ENCODE data around the gene BRD1. TPM values are rescaled to one million over a fixed set of nuclear protein-coding genes. Genes with fewer than 3 reads are reported as not detected.
A peak's percentile ranks its signal among the peaks of the same experiment; 100 is the strongest.

The BRD1 gene
- total and polyA plus RNA-seq, 4 donors, result 7.6 to 32.2 (median 24.2) TPM

DNA sequence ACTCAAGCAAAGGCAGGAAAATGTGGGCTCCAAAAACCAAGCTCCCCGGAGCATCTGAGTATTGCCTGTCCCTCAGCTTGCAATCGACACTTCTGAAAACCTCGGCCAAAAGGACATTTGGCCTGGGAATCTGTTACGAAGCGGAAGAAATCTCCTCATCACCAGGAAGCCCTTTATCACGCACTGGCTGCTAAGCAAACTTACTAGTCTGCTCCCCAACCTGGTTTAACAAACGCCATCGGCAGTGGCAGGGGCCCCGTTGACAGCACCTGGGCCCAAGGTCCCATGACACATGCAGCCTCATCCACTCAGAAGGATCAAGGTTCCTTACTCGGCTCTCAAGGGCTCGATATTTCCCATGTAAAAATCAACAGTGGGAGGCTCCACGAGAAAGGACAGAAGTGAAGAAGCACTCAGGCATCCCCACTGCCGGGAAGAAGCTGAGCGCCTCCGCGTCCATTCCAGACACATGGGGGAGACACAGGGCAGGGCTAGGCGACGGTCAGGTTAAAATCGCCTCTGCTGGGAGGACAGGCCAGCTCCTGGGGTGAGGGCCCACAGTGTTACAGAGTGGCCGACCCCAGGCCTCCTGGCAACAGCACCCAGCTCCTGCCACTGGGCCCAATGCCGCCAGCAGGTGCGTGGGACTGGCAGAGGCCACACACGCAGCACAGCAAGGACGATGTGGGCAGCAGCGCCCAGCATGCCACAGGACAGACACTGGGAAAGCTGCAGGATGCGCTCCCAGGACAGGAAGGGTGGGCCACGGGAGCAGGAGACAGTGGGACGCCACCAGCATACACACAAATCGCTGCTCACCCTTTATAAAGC lies 27.1 kb downstream of the BRD1 start:
- no peak for DNase-seq
- no peak for ATAC-seq (ENCODE audit: low FRiP score)
- Histone ChIP-seq H3K4me1 (ENCODE audit: control insufficient read depth in 1 of 2, insufficient read depth in 2 of 2, low read length in 2 of 2) (no peaks in the 10 kb centered on the region), H3K4me3 (ENCODE audit: low read length in 2 of 2) (no peak overlapping the region), H3K36me3 (ENCODE audit: control insufficient read depth in 1 of 2, insufficient read depth in 2 of 2, low read length in 1 of 2) (peaks cover 3 to 7% of the 10 kb centered on the region in 2 donors), H3K9me3 (ENCODE audit: control insufficient read depth, low read length) (no peaks in the 10 kb centered on the region), H3K27ac (ENCODE audit: low read depth in 1 of 2, low read length in 2 of 2) (no peak overlapping the region), H3K27me3 (ENCODE audit: control insufficient read depth in 1 of 2, insufficient read depth in 2 of 2, low read length in 1 of 2) (no peaks in the 10 kb centered on the region)
- 83 to 85% methylated on average over 29 of the region's 29 CpGs for WGBS, 2 donors
- intact Hi-C loops (cut with DNase I), result no loop called here

- DNase-seq (no peak), ATAC-seq (ENCODE audit: low FRiP score) (peak; percentile 5)
- intact Hi-C loops (cut with DNase I), result no loop called here
- H3K4me3 ChIP-seq (ENCODE audit: low read length in 2 of 2), result no peak overlapping the region
- 85 to 90% methylated on average over 18 of the region's 18 CpGs for WGBS, 2 donors
- H3K4me1 ChIP-seq (ENCODE audit: control insufficient read depth in 1 of 2, insufficient read depth in 2 of 2, low read length in 2 of 2), result no peaks in the 10 kb centered on the region
- no peaks in the 10 kb centered on the region for H3K27me3 ChIP-seq (ENCODE audit: control insufficient read depth in 1 of 2, insufficient read depth in 2 of 2, low read length in 1 of 2)
- H3K36me3 ChIP-seq (ENCODE audit: control insufficient read depth in 1 of 2, insufficient read depth in 2 of 2, low read length in 1 of 2), result peaks cover 3 to 10% of the 10 kb centered on the region in 2 donors
- H3K9me3 ChIP-seq (ENCODE audit: control insufficient read depth, low read length), result no peaks in the 10 kb centered on the region
- H3K27ac ChIP-seq (ENCODE audit: low read depth in 1 of 2, low read length in 2 of 2), result no peak overlapping the region
These were observed 28.1 kb downstream of the BRD1 start for GRCh38 chr22:49799431-49800075.

- no peak for ATAC-seq (ENCODE audit: low FRiP score)
- H3K36me3 ChIP-seq (ENCODE audit: control insufficient read depth in 1 of 2, insufficient read depth in 2 of 2, low read length in 1 of 2), result peaks cover 3 to 10% of the 10 kb centered on the region in 2 donors
These were observed 29.1 kb downstream of the BRD1 start for GRCh38 chr22:49798486-49799151.

GRCh38 chr22:49797706-49798105 lies 30.0 kb downstream of the BRD1 start:
- Histone ChIP-seq H3K36me3 (ENCODE audit: control insufficient read depth in 1 of 2, insufficient read depth in 2 of 2, low read length in 1 of 2) (peaks cover 3 to 7% of the 10 kb centered on the region in 2 donors), H3K4me3 (ENCODE audit: low read length in 2 of 2) (no peak overlapping the region), H3K4me1 (ENCODE audit: control insufficient read depth in 1 of 2, insufficient read depth in 2 of 2, low read length in 2 of 2) (no peaks in the 10 kb centered on the region), H3K27me3 (ENCODE audit: control insufficient read depth in 1 of 2, insufficient read depth in 2 of 2, low read length in 1 of 2) (no peaks in the 10 kb centered on the region), H3K9me3 (ENCODE audit: control insufficient read depth, low read length) (no peaks in the 10 kb centered on the region), H3K27ac (ENCODE audit: low read depth in 1 of 2, low read length in 2 of 2) (no peak overlapping the region)
- peak in 1 of 2 donors; percentile 35 for DNase-seq
- WGBS, 2 donors, result 95% methylated on average over 22 of the region's 22 CpGs
- intact Hi-C loops (cut with DNase I), result no loop called here
- no peak for ATAC-seq (ENCODE audit: low FRiP score)

More at GRCh38 chr22:49798486-49799151, 29.1 kb downstream of the BRD1 start:
- no peak for DNase-seq
- Histone ChIP-seq H3K4me3 (ENCODE audit: low read length in 2 of 2) (no peak overlapping the region), H3K27ac (ENCODE audit: low read depth in 1 of 2, low read length in 2 of 2) (no peak overlapping the region), H3K27me3 (ENCODE audit: control insufficient read depth in 1 of 2, insufficient read depth in 2 of 2, low read length in 1 of 2) (no peaks in the 10 kb centered on the region), H3K9me3 (ENCODE audit: control insufficient read depth, low read length) (no peaks in the 10 kb centered on the region), H3K4me1 (ENCODE audit: control insufficient read depth in 1 of 2, insufficient read depth in 2 of 2, low read length in 2 of 2) (no peaks in the 10 kb centered on the region)
- intact Hi-C loops (cut with DNase I), result no loop called here
- 95% methylated on average over 37 of the region's 37 CpGs for WGBS, 2 donors

GRCh38 chr22:49796596-49797270 lies 30.9 kb downstream of the BRD1 start:
- Histone ChIP-seq H3K27ac (ENCODE audit: low read depth in 1 of 2, low read length in 2 of 2) (no peak overlapping the region), H3K4me1 (ENCODE audit: control insufficient read depth in 1 of 2, insufficient read depth in 2 of 2, low read length in 2 of 2) (no peaks in the 10 kb centered on the region), H3K4me3 (ENCODE audit: low read length in 2 of 2) (no peak overlapping the region), H3K36me3 (ENCODE audit: control insufficient read depth in 1 of 2, insufficient read depth in 2 of 2, low read length in 1 of 2) (peaks cover 3 to 8% of the 10 kb centered on the region in 2 donors), H3K9me3 (ENCODE audit: control insufficient read depth, low read length) (no peaks in the 10 kb centered on the region), H3K27me3 (ENCODE audit: control insufficient read depth in 1 of 2, insufficient read depth in 2 of 2, low read length in 1 of 2) (no peaks in the 10 kb centered on the region)
- DNase-seq (peak in 1 of 2 donors; percentile 37), ATAC-seq (ENCODE audit: low FRiP score) (no peak)
- intact Hi-C loops (cut with DNase I), result no loop called here
- 96% methylated on average over 25 of the region's 25 CpGs for WGBS, 2 donors

DNA sequence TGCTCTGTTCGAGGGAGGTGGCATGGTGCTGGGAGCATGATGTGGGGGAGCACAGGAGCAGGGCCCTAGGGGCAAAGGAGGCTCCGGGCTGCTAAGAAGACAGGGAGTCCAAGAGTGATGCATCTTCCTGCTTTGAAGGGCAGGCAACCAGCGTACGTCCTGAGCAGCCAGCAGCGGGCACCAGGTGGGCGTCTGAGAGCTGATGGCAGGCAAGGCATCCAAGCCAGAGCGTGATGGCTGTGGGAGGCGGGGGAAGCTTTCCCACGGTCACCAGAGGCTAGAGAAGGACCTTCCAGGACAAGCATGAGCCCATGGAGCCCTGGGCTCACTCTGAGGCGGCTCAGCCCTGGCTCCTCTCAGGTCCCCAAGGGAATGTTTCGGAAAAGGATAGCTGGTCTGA lies 32.2 kb downstream of the BRD1 start:
- intact Hi-C loops (cut with DNase I), result no loop called here
- DNase-seq (no peak), ATAC-seq (ENCODE audit: low FRiP score) (no peak)
- Histone ChIP-seq H3K27ac (ENCODE audit: low read depth in 1 of 2, low read length in 2 of 2) (no peak overlapping the region), H3K4me3 (ENCODE audit: low read length in 2 of 2) (no peak overlapping the region), H3K9me3 (ENCODE audit: control insufficient read depth, low read length) (no peaks in the 10 kb centered on the region), H3K27me3 (ENCODE audit: control insufficient read depth in 1 of 2, insufficient read depth in 2 of 2, low read length in 1 of 2) (no peaks in the 10 kb centered on the region), H3K36me3 (ENCODE audit: control insufficient read depth in 1 of 2, insufficient read depth in 2 of 2, low read length in 1 of 2) (peaks cover 3 to 8% of the 10 kb centered on the region in 2 donors), H3K4me1 (ENCODE audit: control insufficient read depth in 1 of 2, insufficient read depth in 2 of 2, low read length in 2 of 2) (no peaks in the 10 kb centered on the region)
- WGBS, 2 donors, result 92 to 94% methylated on average over 11 of the region's 11 CpGs

GRCh38 chr22:49793871-49794270 lies 33.8 kb downstream of the BRD1 start:
- WGBS, 2 donors, result 35 to 47% methylated on average over 22 to 23 of the region's 23 CpGs
- Histone ChIP-seq H3K36me3 (ENCODE audit: control insufficient read depth in 1 of 2, insufficient read depth in 2 of 2, low read length in 1 of 2) (peaks cover 3 to 8% of the 10 kb centered on the region in 2 donors), H3K4me1 (ENCODE audit: control insufficient read depth in 1 of 2, insufficient read depth in 2 of 2, low read length in 2 of 2) (no peaks in the 10 kb centered on the region), H3K27ac (ENCODE audit: low read depth in 1 of 2, low read length in 2 of 2) (peak overlapping the region in 1 of 2 donors; percentile 32), H3K4me3 (ENCODE audit: low read length in 2 of 2) (no peak overlapping the region), H3K27me3 (ENCODE audit: control insufficient read depth in 1 of 2, insufficient read depth in 2 of 2, low read length in 1 of 2) (no peaks in the 10 kb centered on the region), H3K9me3 (ENCODE audit: control insufficient read depth, low read length) (no peaks in the 10 kb centered on the region)
- DNase-seq (no peak), ATAC-seq (ENCODE audit: low FRiP score) (no peak)
- intact Hi-C loops (cut with DNase I), result no loop called here

DNA sequence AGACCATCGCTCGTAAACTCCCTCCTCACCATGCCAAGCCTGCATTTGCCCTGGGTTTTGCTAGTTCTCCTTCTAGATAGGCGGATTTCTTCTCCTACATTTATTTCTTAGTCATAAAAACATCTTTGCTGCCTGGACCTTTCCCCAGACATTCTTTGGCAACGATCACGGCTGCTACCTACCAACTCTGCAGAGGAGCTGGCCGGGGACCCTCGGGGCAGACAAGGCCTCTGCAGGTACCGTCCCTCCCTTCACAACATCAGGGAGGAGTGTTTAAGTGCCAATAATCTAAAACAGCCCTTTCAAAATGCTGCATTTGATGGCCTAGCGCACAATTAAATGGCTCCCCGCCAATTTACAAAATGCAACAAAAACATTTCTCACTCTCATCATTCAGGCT lies 34.4 kb downstream of the BRD1 start:
- intact Hi-C loops (cut with DNase I), result no loop called here
- Histone ChIP-seq H3K27me3 (ENCODE audit: control insufficient read depth in 1 of 2, insufficient read depth in 2 of 2, low read length in 1 of 2) (no peaks in the 10 kb centered on the region), H3K36me3 (ENCODE audit: control insufficient read depth in 1 of 2, insufficient read depth in 2 of 2, low read length in 1 of 2) (peaks cover 3 to 5% of the 10 kb centered on the region in 2 donors), H3K27ac (ENCODE audit: low read depth in 1 of 2, low read length in 2 of 2) (no peak overlapping the region), H3K4me1 (ENCODE audit: control insufficient read depth in 1 of 2, insufficient read depth in 2 of 2, low read length in 2 of 2) (no peaks in the 10 kb centered on the region), H3K4me3 (ENCODE audit: low read length in 2 of 2) (no peak overlapping the region), H3K9me3 (ENCODE audit: control insufficient read depth, low read length) (no peaks in the 10 kb centered on the region)
- 12 to 16% methylated on average over 10 of the region's 10 CpGs for WGBS, 2 donors
- no peak for ATAC-seq (ENCODE audit: low FRiP score)
- DNase-seq, result no peak

Measured in aorta (tissue), 5 donors.